Liver (tissue), 3 donors: ENCODE results near the gene RBM39.

Experiments used
- EGR1 ChIP-seq, 2 donors: IDR thresholded peaks; 2 replicates each; pipeline ENCODE4 v1.6.1; 2016 to 2018; ENCODE audit warnings: antibody characterized with exemption in 2 of 2, low read depth in 2 of 2
- FOXA1 ChIP-seq: IDR thresholded peaks from 2 replicates; pipeline ENCODE4 v1.6.1; 2016; ENCODE audit warnings: antibody characterized with exemption
- GABPA ChIP-seq, 2 donors: IDR thresholded peaks in 1 of 2; conservative IDR thresholded peaks in 1 of 2; 2 replicates each; pipeline ENCODE4 v1.6.1; 2016; ENCODE audit warnings: antibody characterized with exemption in 2 of 2, mild to moderate bottlenecking in 1 of 2, moderate library complexity in 1 of 2
- TF ChIP-seq, protein P1 (sequence below): fragments of 150-350 bp; IDR thresholded peaks from 2 replicates; pipeline ENCODE4 v1.5.1; 2017; ENCODE audit warnings: improper control_type of control experiment, low read depth, low read length; ENCODE audit not compliant: missing input control
- donor health status: healthy.
- donor health status: healthy.

DNA sequence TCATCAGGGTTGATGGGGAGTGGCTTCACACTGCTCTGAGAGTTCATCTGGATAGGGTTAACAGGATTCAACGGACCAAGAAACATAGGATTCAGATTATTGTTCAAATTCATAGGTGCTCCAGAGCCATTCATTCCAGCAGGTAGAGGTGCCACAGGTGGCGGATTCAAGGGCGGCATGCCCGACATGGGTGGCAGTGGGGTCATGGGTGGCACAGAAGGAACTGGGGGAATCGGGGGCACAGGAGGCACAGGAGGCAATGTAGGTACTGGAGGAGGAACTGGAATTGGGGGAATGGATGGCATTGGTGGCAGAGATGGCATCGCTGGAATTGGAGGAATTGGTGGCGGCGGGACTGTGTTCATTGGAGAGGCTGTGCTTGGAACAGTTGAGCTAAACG, 87.6 kb downstream of the RBM39 start:
- TF ChIP-seq, protein P1, sequence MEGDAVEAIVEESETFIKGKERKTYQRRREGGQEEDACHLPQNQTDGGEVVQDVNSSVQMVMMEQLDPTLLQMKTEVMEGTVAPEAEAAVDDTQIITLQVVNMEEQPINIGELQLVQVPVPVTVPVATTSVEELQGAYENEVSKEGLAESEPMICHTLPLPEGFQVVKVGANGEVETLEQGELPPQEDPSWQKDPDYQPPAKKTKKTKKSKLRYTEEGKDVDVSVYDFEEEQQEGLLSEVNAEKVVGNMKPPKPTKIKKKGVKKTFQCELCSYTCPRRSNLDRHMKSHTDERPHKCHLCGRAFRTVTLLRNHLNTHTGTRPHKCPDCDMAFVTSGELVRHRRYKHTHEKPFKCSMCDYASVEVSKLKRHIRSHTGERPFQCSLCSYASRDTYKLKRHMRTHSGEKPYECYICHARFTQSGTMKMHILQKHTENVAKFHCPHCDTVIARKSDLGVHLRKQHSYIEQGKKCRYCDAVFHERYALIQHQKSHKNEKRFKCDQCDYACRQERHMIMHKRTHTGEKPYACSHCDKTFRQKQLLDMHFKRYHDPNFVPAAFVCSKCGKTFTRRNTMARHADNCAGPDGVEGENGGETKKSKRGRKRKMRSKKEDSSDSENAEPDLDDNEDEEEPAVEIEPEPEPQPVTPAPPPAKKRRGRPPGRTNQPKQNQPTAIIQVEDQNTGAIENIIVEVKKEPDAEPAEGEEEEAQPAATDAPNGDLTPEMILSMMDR = no peak
- TF ChIP-seq FOXA1 (no peak), GABPA (IDR thresholded peaks at IDR 0.05 in 1 of 2, conservative IDR thresholded peaks at IDR 0.05 in 1 of 2) (no peak), EGR1 (IDR thresholded peaks at IDR 0.05; ENCODE audit: low read depth in 2 of 2) (no peak)
